OCI-LY3 (cell line): ENCODE data around the gene DOK7.

Experiments used
- CTCF ChIP-seq: fragments of 200-600, 300-600 bp; sonication (generic); IDR thresholded peaks from 2 replicates; pipeline ENCODE4 v1.5.1; 2014; ENCODE audit warnings: antibody characterized with exemption, low read length, low read depth
- EZH2phosphoT487 ChIP-seq: fragments of 200-600 bp; shearing (Covaris generic); IDR thresholded peaks from 2 replicates; pipeline ENCODE4 v1.6.1; 2018; ENCODE audit warnings: antibody characterized with exemption, mixed run types, low read depth

GRCh38 chr4:3468804-3469203, 5.7 kb downstream of the DOK7 start:
- TF ChIP-seq CTCF = no peak
- TF ChIP-seq EZH2phosphoT487 = no peak
